Common myeloid progenitor, CD34-positive (primary cell): ENCODE results near the gene CCDC40.

Source experiments
- CTCF ChIA-PET: fragments of 350-600 bp; sonication (Branson Sonifier 250); formaldehyde crosslinking; loops from one replicate; lab custom pipeline; 2021; ENCODE audit warnings: antibody characterized with exemption; lab: Charles Lee
- POLR2A ChIA-PET: fragments of 350-600 bp; sonication (Branson Sonifier 250); formaldehyde crosslinking; loops from one replicate; lab custom pipeline; 2021; ENCODE audit warnings: antibody characterized with exemption; lab: Charles Lee
- DNase-seq, 3 donors: peaks; one replicate each; pipeline versions ENCODE4 v3.0.0 to v3.0.0-alpha.2; 2013
- H3K27ac ChIP-seq, 2 experiments: 1 replicate in 1 of 2; 2 replicates in 1 of 2; pipeline ENCODE4 v1.7.0; 2013; ENCODE audit warnings: inconsistent platforms in 2 of 2, low read length in 2 of 2, mild to moderate bottlenecking in 2 of 2, low read depth in 1 of 2, moderate library complexity in 1 of 2; ENCODE audit not compliant: severe bottlenecking in 2 of 2, insufficient read depth in 1 of 2, poor library complexity in 1 of 2
- H3K27me3 ChIP-seq, 5 experiments: replicated peaks in 2 of 5; 1 replicate in 3 of 5; 2 replicates in 2 of 5; pipeline versions ENCODE4 v1.6.1 to v1.7.0; 2013; ENCODE audit warnings: low read length in 4 of 5, mild to moderate bottlenecking in 2 of 5, moderate library complexity in 2 of 5, inconsistent platforms in 1 of 5; ENCODE audit not compliant: insufficient read depth in 5 of 5, control insufficient read depth in 4 of 5
- H3K36me3 ChIP-seq, 4 experiments: 1 replicate in 2 of 4; 2 replicates in 2 of 4; pipeline versions ENCODE4 v1.6.1 to v1.7.0; 2013; ENCODE audit warnings: low read length in 3 of 4, control low read depth in 1 of 4, mild to moderate bottlenecking in 1 of 4; ENCODE audit not compliant: control insufficient read depth in 4 of 4, insufficient read depth in 4 of 4
- H3K4me1 ChIP-seq, 4 experiments: 1 replicate in 3 of 4; 2 replicates in 1 of 4; pipeline versions ENCODE4 v1.6.1 to v1.7.1; 2013; ENCODE audit warnings: low read length in 3 of 4, mild to moderate bottlenecking in 3 of 4, control low read depth in 1 of 4, inconsistent platforms in 1 of 4, moderate library complexity in 1 of 4; ENCODE audit not compliant: control insufficient read depth in 4 of 4, insufficient read depth in 4 of 4; ENCODE audit errors: control extremely low read depth in 1 of 4
- H3K4me3 ChIP-seq, 7 experiments: 1 replicate in 4 of 7; 2 replicates in 3 of 7; pipeline versions ENCODE4 v1.5.1 to v1.7.0; 2013; ENCODE audit warnings: mild to moderate bottlenecking in 7 of 7, low read length in 6 of 7, moderate library complexity in 6 of 7, inconsistent platforms in 2 of 7, low read depth in 2 of 7, control low read depth in 1 of 7; ENCODE audit not compliant: insufficient read depth in 4 of 7, control insufficient read depth in 1 of 7; ENCODE audit errors: extremely low read depth in 1 of 7
- H3K9me3 ChIP-seq, 5 experiments: 1 replicate in 4 of 5; 2 replicates in 1 of 5; pipeline versions ENCODE4 v1.6.1 to v1.7.1; 2013; ENCODE audit warnings: low read length in 4 of 5, mild to moderate bottlenecking in 2 of 5, inconsistent platforms in 1 of 5, low read depth in 1 of 5, moderate library complexity in 1 of 5; ENCODE audit not compliant: control insufficient read depth in 4 of 5, insufficient read depth in 2 of 5; ENCODE audit errors: control extremely low read depth in 1 of 5
- WGBS: methylation state at CpG from one replicate; pipeline ENCODE4 v1.1.5; 2013; ENCODE audit not compliant: insufficient coverage; 5-methylcytosine and 5-hydroxymethylcytosine counted together

The CCDC40 gene

DNA sequence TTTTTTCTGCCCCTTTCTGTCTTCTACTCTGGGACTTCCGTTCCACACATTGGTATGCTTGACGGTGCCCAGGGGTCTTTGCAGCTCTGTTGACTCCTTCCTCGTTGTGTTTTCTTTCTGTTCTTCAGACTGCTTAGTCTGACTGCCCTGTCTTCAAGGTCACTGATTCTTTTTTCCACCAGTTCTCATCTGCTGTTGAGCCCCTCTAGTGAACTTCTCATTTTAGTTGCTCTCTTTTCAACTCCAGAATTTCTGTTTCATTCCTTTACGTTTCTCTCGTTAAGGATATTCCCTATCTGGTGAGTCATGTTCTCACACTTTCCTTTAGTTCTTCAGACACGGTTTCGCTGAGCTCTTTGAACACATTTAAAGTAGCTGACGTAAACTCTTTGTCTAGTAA lies 78.7 kb downstream of the CCDC40 start:
- Histone ChIP-seq H3K27ac (no peak overlapping the region), H3K9me3 (peaks cover 0 to 1% (median 0%) of the 10 kb centered on the region in 5 experiments), H3K4me3 (no peak overlapping the region), H3K4me1 (no peaks in the 10 kb centered on the region), H3K36me3 (peaks cover 0 to 8% (median 1%) of the 10 kb centered on the region in 4 experiments), H3K27me3 (no peaks in the 10 kb centered on the region)
- no peak for DNase-seq
- POLR2A ChIA-PET = no interaction called here
- CTCF ChIA-PET = interaction anchor here (1.0 kb wide), 1 partner anchor 13 kb away, joined by 3 read pairs; the partner anchor contains the start of gene GAA
- WGBS = 98% methylated on average over 8 of the region's 8 CpGs

- Histone ChIP-seq H3K27me3 (no peaks in the 10 kb centered on the region), H3K36me3 (peaks cover 0 to 8% (median 1%) of the 10 kb centered on the region in 4 experiments), H3K9me3 (peaks cover 0 to 1% (median 0%) of the 10 kb centered on the region in 5 experiments), H3K4me1 (no peaks in the 10 kb centered on the region), H3K27ac (no peak overlapping the region), H3K4me3 (no peak overlapping the region)
- no peak for DNase-seq
- ChIA-PET CTCF (no interaction called here), POLR2A (no interaction called here)
- 92% methylated on average over 12 of the region's 16 CpGs for WGBS
Measured at GRCh38 chr17:80116276-80116920, 80.0 kb downstream of the CCDC40 start.

DNA sequence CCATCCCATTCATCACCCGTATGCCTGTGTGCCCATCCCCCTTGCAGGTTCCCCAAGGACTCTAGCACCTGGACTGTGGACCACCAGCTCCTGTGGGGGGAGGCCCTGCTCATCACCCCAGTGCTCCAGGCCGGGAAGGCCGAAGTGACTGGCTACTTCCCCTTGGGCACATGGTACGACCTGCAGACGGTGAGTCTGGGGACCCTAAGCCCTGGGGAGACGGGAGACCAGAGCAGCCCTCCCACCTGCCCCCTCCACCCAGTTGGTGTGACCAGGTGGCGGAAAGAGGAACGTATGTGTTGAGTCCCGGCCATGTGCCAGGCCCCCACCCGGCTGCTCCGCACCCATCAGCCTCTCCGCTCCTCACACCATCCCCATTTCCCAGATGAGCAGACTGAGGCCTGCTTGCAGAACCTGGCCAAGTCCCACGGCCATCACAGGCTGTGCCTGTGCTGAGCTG lies 80.5 kb downstream of the CCDC40 start:
- Histone ChIP-seq H3K36me3 (peaks cover 0 to 8% (median 1%) of the 10 kb centered on the region in 4 experiments), H3K4me1 (no peaks in the 10 kb centered on the region), H3K4me3 (no peak overlapping the region), H3K27me3 (no peaks in the 10 kb centered on the region), H3K27ac (no peak overlapping the region), H3K9me3 (peaks cover 0 to 1% (median 0%) of the 10 kb centered on the region in 5 experiments)
- POLR2A ChIA-PET = no interaction called here
- CTCF ChIA-PET = no interaction called here
- 98% methylated on average over 11 of the region's 13 CpGs for WGBS
- DNase-seq = no peak

DNA sequence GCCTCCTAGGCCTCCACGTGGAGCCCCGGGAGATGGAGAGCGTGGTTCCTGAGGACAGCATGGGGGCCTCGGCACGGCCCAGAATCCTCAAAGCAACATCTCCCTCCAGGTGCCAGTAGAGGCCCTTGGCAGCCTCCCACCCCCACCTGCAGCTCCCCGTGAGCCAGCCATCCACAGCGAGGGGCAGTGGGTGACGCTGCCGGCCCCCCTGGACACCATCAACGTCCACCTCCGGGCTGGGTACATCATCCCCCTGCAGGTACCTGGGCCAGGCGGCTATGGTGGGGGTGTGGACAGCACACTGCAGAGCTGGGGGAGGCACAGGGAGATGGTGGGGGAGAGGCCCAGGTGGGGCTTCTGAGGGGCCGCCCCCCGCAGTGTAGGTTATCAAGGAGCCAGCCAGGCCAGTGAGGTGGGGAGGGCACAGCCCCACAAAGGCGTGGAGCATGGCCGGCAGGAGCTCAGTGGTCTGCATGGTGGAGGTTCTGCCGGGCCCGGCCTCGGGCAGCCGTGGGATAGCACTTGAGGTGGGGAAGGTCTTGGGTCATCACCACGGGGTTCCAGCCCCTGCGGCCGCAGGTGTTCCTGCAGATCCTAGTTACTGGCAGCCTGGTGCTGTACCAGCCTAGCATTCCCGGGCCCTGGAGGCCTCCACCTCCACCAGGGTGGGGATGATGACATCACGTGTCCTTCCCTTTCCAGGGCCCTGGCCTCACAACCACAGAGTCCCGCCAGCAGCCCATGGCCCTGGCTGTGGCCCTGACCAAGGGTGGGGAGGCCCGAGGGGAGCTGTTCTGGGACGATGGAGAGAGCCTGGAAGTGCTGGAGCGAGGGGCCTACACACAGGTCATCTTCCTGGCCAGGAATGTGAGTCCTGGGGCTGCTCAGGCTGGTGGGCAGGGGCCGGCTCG lies 81.3 kb downstream of the CCDC40 start:
- peaks cover 0 to 8% (median 1%) of the 10 kb centered on the region in 4 experiments for H3K36me3 ChIP-seq
- no peak overlapping the region for H3K4me3 ChIP-seq
- ChIA-PET CTCF (no interaction called here), POLR2A (no interaction called here)
- WGBS = 94% methylated on average over 22 of the region's 31 CpGs
- H3K27ac ChIP-seq = no peak overlapping the region
- H3K27me3 ChIP-seq = no peaks in the 10 kb centered on the region
- DNase-seq = no peak
- peaks cover 0 to 1% (median 0%) of the 10 kb centered on the region in 5 experiments for H3K9me3 ChIP-seq
- H3K4me1 ChIP-seq = no peaks in the 10 kb centered on the region

DNA sequence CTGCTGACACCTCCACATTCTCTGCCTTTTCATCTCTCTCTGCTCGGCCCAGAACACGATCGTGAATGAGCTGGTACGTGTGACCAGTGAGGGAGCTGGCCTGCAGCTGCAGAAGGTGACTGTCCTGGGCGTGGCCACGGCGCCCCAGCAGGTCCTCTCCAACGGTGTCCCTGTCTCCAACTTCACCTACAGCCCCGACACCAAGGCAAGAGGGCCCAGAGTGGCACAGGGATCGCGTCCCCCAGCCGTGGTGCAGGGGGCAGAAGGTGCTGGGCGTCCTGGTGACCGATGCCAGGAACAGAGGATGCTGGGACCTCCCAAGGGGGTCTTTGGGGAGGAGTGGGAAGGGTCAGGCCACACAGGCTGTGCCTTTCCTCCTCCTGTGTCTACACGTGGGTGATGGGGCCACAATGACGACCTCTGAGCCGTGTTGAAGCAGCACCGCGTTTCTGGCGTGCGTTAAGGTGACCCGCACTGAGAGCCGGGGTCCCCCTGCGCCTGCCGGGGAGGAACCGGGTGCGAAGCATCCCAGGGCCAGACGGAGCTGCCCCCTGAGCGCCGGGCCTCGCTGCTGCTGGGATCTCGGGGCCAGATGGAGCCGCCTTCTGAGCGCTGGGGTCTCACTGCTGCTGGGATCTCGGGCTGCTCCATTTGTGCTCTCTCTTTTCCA lies 82.3 kb downstream of the CCDC40 start:
- H3K27ac ChIP-seq = no peak overlapping the region
- CTCF ChIA-PET = no interaction called here
- peaks cover 0 to 8% (median 1%) of the 10 kb centered on the region in 4 experiments for H3K36me3 ChIP-seq
- POLR2A ChIA-PET = no interaction called here
- H3K4me3 ChIP-seq = no peak overlapping the region
- no peak for DNase-seq
- 93% methylated on average over 32 of the region's 35 CpGs for WGBS
- no peaks in the 10 kb centered on the region for H3K4me1 ChIP-seq
- H3K27me3 ChIP-seq = no peaks in the 10 kb centered on the region
- H3K9me3 ChIP-seq = peaks cover 0 to 1% (median 0%) of the 10 kb centered on the region in 5 experiments

GRCh38 chr17:80119271-80119791 lies 82.9 kb downstream of the CCDC40 start:
- peaks cover 0 to 8% (median 1%) of the 10 kb centered on the region in 4 experiments for H3K36me3 ChIP-seq
- H3K4me1 ChIP-seq = no peaks in the 10 kb centered on the region
- no peak overlapping the region for H3K27ac ChIP-seq
- 97% methylated on average over 16 of the region's 24 CpGs for WGBS
- ChIA-PET CTCF (no interaction called here), POLR2A (no interaction called here)
- no peaks in the 10 kb centered on the region for H3K27me3 ChIP-seq
- DNase-seq = no peak
- peaks cover 0 to 1% (median 0%) of the 10 kb centered on the region in 5 experiments for H3K9me3 ChIP-seq
- no peak overlapping the region for H3K4me3 ChIP-seq
